ENCODE data around the gene CDK18. TPM values are rescaled to one million over a fixed set of nuclear protein-coding genes. Genes with fewer than 3 reads are reported as not detected.

CDK18 gene
- polyA plus RNA-seq, 1 donor from 2014 or later, result not detected

DNA sequence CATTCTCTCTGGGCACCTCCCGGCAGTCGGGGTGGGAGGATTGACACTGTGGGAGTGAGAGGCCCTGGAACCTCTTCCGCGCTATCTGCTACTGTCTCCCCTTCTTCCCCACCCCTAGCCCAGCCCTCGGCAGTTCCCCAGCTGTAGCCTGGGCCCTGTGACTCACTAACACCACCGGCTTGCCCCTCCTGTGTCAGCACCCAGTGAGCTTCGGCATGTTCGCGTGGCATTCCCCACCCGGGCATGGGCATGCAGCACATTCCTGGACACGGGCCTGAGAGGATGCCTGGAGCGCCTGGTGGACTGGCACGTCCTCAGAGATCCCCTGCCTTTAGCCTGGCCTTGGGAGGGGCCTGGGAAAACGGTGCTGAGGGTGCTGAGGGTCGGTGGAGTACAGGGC, 1.3 kb downstream of the CDK18 start:
- no peaks in the 10 kb centered on the region for H4K20me1 ChIP-seq (ENCODE audit: insufficient read depth)
- H3K9me2 ChIP-seq (ENCODE audit: insufficient read depth, low read length), result no peaks in the 10 kb centered on the region
- H3K4me3 ChIP-seq (ENCODE audit: low read length), result no peak overlapping the region
- no peaks in the 10 kb centered on the region for H3K36me3 ChIP-seq (ENCODE audit: insufficient read depth, low read length)
- H3F3A ChIP-seq (ENCODE audit: insufficient read depth, low read length, poor library complexity, severe bottlenecking), result no peaks in the 10 kb centered on the region
- TF ChIP-seq SMC3 (conservative IDR thresholded peaks at IDR 0.05; ENCODE audit: poor library complexity) (no peak), MXI1 (conservative IDR thresholded peaks at IDR 0.05; ENCODE audit: poor library complexity, severe bottlenecking) (no peak)
- no peak overlapping the region for H3K4me2 ChIP-seq (ENCODE audit: low read length)
- no peak overlapping the region for H3K27ac ChIP-seq (ENCODE audit: low read length)
- no peaks in the 10 kb centered on the region for H3K9me3 ChIP-seq (ENCODE audit: low read length)
- no peak overlapping the region for H2AFZ ChIP-seq (ENCODE audit: low read depth, low read length)
- peaks cover 5% of the 10 kb centered on the region for H3K27me3 ChIP-seq (ENCODE audit: insufficient read depth, low read depth, low read length)
- H3K79me2 ChIP-seq (replicated peaks; ENCODE audit: insufficient read depth, low read length), result no peaks in the 10 kb centered on the region
- no peak overlapping the region for H3K9ac ChIP-seq (ENCODE audit: low read length)

DNA sequence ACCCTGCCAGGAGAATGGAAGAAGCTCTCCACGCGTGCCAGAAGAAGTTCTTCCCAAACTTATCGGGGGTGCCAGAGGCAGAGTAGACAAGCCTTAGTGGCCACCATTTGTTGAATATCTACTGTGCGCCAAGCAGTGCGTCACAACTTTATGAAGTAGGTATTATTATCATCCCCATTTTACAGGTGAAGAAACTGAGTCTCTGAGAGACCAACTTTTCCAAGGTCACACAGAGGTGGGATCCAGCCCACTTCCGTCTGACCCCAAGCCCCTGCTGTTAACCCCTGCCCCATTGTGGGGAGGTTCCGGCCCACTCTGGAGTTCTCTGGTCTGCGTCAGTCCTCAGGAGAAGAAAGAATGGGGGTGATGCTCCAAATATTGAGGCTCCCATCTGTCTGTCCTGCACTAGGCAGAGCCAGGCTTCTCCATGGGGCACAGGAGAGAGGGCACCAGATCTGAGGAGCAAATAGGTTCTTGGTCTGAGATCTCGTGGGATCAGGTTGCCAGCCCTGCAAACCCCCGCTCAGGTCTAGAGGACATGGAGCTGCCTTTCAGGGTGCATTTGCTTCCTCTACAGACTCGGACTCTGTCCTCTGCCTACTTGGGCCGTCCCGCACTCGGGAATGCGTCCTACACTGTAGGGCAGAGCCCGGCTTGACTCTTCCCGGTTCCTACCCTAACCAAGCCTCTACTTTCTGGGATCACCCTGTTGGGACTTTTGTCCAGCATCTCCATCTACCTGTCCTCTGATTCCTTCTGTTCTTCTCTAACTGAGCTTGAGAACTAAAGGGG, 2.1 kb downstream of the CDK18 start:
- Histone ChIP-seq H4K20me1 (ENCODE audit: insufficient read depth) (no peaks in the 10 kb centered on the region), H3K9ac (ENCODE audit: low read length) (no peak overlapping the region), H3K27ac (ENCODE audit: low read length) (no peak overlapping the region), H3K36me3 (ENCODE audit: insufficient read depth, low read length) (no peaks in the 10 kb centered on the region), H3K4me3 (ENCODE audit: low read length) (no peak overlapping the region), H3K9me3 (ENCODE audit: low read length) (no peaks in the 10 kb centered on the region), H3K27me3 (ENCODE audit: insufficient read depth, low read depth, low read length) (peaks cover 5% of the 10 kb centered on the region), H3K9me2 (ENCODE audit: insufficient read depth, low read length) (no peaks in the 10 kb centered on the region), H2AFZ (ENCODE audit: low read depth, low read length) (no peak overlapping the region), H3F3A (ENCODE audit: insufficient read depth, low read length, poor library complexity, severe bottlenecking) (no peaks in the 10 kb centered on the region), H3K4me2 (ENCODE audit: low read length) (no peak overlapping the region), H3K79me2 (replicated peaks; ENCODE audit: insufficient read depth, low read length) (no peaks in the 10 kb centered on the region)
- TF ChIP-seq TAF1 (IDR thresholded peaks at IDR 0.05; ENCODE audit: low read depth) (no peak), EP300 (conservative IDR thresholded peaks at IDR 0.05; ENCODE audit: poor library complexity, severe bottlenecking) (no peak), POLR2AphosphoS5 (IDR thresholded peaks at IDR 0.05) (no peak), MXI1 (conservative IDR thresholded peaks at IDR 0.05; ENCODE audit: poor library complexity, severe bottlenecking) (no peak), RAD21 (conservative IDR thresholded peaks at IDR 0.05) (no peak), SMC3 (conservative IDR thresholded peaks at IDR 0.05; ENCODE audit: poor library complexity) (no peak), EZH2 (IDR thresholded peaks at IDR 0.05; ENCODE audit: borderline replicate concordance, insufficient read depth, low read length, poor library complexity, severe bottlenecking) (no peak)
- TF ChIP-seq, protein P1, sequence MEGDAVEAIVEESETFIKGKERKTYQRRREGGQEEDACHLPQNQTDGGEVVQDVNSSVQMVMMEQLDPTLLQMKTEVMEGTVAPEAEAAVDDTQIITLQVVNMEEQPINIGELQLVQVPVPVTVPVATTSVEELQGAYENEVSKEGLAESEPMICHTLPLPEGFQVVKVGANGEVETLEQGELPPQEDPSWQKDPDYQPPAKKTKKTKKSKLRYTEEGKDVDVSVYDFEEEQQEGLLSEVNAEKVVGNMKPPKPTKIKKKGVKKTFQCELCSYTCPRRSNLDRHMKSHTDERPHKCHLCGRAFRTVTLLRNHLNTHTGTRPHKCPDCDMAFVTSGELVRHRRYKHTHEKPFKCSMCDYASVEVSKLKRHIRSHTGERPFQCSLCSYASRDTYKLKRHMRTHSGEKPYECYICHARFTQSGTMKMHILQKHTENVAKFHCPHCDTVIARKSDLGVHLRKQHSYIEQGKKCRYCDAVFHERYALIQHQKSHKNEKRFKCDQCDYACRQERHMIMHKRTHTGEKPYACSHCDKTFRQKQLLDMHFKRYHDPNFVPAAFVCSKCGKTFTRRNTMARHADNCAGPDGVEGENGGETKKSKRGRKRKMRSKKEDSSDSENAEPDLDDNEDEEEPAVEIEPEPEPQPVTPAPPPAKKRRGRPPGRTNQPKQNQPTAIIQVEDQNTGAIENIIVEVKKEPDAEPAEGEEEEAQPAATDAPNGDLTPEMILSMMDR (IDR thresholded peaks at IDR 0.05; ENCODE audit: poor library complexity, severe bottlenecking), result no peak
- TF ChIP-seq, protein P2, sequence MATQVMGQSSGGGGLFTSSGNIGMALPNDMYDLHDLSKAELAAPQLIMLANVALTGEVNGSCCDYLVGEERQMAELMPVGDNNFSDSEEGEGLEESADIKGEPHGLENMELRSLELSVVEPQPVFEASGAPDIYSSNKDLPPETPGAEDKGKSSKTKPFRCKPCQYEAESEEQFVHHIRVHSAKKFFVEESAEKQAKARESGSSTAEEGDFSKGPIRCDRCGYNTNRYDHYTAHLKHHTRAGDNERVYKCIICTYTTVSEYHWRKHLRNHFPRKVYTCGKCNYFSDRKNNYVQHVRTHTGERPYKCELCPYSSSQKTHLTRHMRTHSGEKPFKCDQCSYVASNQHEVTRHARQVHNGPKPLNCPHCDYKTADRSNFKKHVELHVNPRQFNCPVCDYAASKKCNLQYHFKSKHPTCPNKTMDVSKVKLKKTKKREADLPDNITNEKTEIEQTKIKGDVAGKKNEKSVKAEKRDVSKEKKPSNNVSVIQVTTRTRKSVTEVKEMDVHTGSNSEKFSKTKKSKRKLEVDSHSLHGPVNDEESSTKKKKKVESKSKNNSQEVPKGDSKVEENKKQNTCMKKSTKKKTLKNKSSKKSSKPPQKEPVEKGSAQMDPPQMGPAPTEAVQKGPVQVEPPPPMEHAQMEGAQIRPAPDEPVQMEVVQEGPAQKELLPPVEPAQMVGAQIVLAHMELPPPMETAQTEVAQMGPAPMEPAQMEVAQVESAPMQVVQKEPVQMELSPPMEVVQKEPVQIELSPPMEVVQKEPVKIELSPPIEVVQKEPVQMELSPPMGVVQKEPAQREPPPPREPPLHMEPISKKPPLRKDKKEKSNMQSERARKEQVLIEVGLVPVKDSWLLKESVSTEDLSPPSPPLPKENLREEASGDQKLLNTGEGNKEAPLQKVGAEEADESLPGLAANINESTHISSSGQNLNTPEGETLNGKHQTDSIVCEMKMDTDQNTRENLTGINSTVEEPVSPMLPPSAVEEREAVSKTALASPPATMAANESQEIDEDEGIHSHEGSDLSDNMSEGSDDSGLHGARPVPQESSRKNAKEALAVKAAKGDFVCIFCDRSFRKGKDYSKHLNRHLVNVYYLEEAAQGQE (IDR thresholded peaks at IDR 0.05; ENCODE audit: borderline replicate concordance), result no peak

Measured in neural cell (in vitro differentiated cells).